Endothelial cell of umbilical vein (primary cell): ENCODE measurements around the gene NMBR. TPM values are rescaled to one million over a fixed set of nuclear protein-coding genes. Genes with fewer than 3 reads are reported as not detected.

ENCODE experiments used
- BruUV-seq: library from RNA; stranded (reverse); fragments of 400-500 nt; replicated peaks from 2 replicates; lab custom pipeline; 2021; lab: Mats Ljungman, UMichigan
- CTCF ChIA-PET: fragments of 300-600, 350-600 bp; sonication (Branson Sonifier 250); formaldehyde crosslinking; loops from one replicate; lab custom pipeline; 2021; ENCODE audit warnings: antibody characterized with exemption, inconsistent platforms; lab: Charles Lee
- POLR2A ChIA-PET: fragments of 300-600, 350-600 bp; sonication (Branson Sonifier 250); formaldehyde crosslinking; loops from one replicate; lab custom pipeline; 2021; ENCODE audit warnings: antibody characterized with exemption, inconsistent platforms; lab: Charles Lee
- DNase-seq: peaks from one replicate; pipeline ENCODE4 v3.0.0-alpha.2; 2011; ENCODE audit warnings: low read depth, low spot score
- FAIRE-seq: peaks from 2 replicates; lab custom pipeline; 2011; peaks lifted over from hg19 to GRCh38; lab: Jason Lieb, UNC
- H2AFZ ChIP-seq: 2 replicates; pipeline ENCODE4 v1.6.0; 2012; ENCODE audit warnings: low read depth, low read length, control low read depth, inconsistent platforms
- H3K27ac ChIP-seq: 2 replicates; pipeline ENCODE4 v1.5.1; 2011; ENCODE audit warnings: low read depth, mild to moderate bottlenecking, control low read depth, low read length, moderate library complexity; ENCODE audit not compliant: insufficient read depth
- H3K27me3 ChIP-seq, 2 experiments: 2 replicates each; pipeline versions ENCODE4 v1.6.0 to v1.6.1; 2011; ENCODE audit warnings: low read length in 2 of 2, mixed read lengths in 1 of 2; ENCODE audit not compliant: control insufficient read depth in 2 of 2, insufficient read depth in 2 of 2
- H3K36me3 ChIP-seq, 2 experiments: 2 replicates in 1 of 2; 3 replicates in 1 of 2; pipeline ENCODE4 v1.5.1; 2011; ENCODE audit warnings: low read length in 2 of 2, mild to moderate bottlenecking in 1 of 2, moderate library complexity in 1 of 2; ENCODE audit not compliant: control insufficient read depth in 2 of 2, insufficient read depth in 2 of 2; ENCODE audit errors: extremely low read depth in 1 of 2
- H3K4me1 ChIP-seq: 3 replicates; pipeline ENCODE4 v1.5.1; 2011; ENCODE audit warnings: mild to moderate bottlenecking, low read length; ENCODE audit not compliant: control insufficient read depth, insufficient read depth; ENCODE audit errors: extremely low read depth
- H3K4me2 ChIP-seq: 2 replicates; pipeline ENCODE4 v1.6.1; 2011; ENCODE audit warnings: low read length, control low read depth, mixed read lengths; ENCODE audit not compliant: insufficient read depth
- H3K4me3 ChIP-seq, 3 experiments: fragments of 200-600 bp in 1 of 3; sonication (generic), shearing (Covaris generic) in 1 of 3; replicated peaks in 1 of 3; 2 replicates each; pipeline ENCODE4 v1.5.1; 2011 to 2016; ENCODE audit warnings: control low read depth in 3 of 3, low read length in 3 of 3, mild to moderate bottlenecking in 2 of 3, inconsistent platforms in 1 of 3, low read depth in 1 of 3, moderate library complexity in 1 of 3; ENCODE audit not compliant: insufficient read depth in 1 of 3
- H3K79me2 ChIP-seq: 2 replicates; pipeline ENCODE4 v1.6.0; 2012; ENCODE audit warnings: low read length, inconsistent platforms; ENCODE audit not compliant: control insufficient read depth, insufficient read depth
- H3K9ac ChIP-seq: replicated peaks from 2 replicates; pipeline ENCODE3; 2011; ENCODE audit warnings: low read length, control low read depth; ENCODE audit not compliant: insufficient read depth; ENCODE audit errors: extremely low read depth
- H3K9me1 ChIP-seq: replicated peaks from 3 replicates; pipeline ENCODE4 v1.6.0; 2011; ENCODE audit warnings: mild to moderate bottlenecking, low read length; ENCODE audit not compliant: control insufficient read depth, insufficient read depth; ENCODE audit errors: extremely low read depth
- H3K9me3 ChIP-seq: replicated peaks from 2 replicates; pipeline ENCODE4 v1.5.1; 2012; ENCODE audit warnings: low read length, inconsistent platforms; ENCODE audit not compliant: control insufficient read depth, insufficient read depth
- H4K20me1 ChIP-seq: replicated peaks from 2 replicates; pipeline ENCODE3; 2011; ENCODE audit warnings: mild to moderate bottlenecking, low read length; ENCODE audit not compliant: control insufficient read depth, insufficient read depth; ENCODE audit errors: extremely low read depth
- EZH2 ChIP-seq: IDR thresholded peaks from 2 replicates; pipeline ENCODE4 v1.6.1; 2012; ENCODE audit warnings: borderline replicate concordance, low read depth, mild to moderate bottlenecking, moderate library complexity, low read length, inconsistent platforms; ENCODE audit not compliant: severe bottlenecking
- FOS ChIP-seq: IDR thresholded peaks from 2 replicates; pipeline ENCODE4 v1.6.1; 2011; ENCODE audit warnings: mild to moderate bottlenecking, low read length, moderate library complexity, borderline replicate concordance; ENCODE audit not compliant: insufficient read depth
- GATA2 ChIP-seq: IDR thresholded peaks from 2 replicates; pipeline ENCODE4 v1.7.0; 2011; ENCODE audit warnings: low read depth, mild to moderate bottlenecking, moderate library complexity, mixed read lengths, low read length; ENCODE audit not compliant: insufficient read length, insufficient read depth
- JUN ChIP-seq: IDR thresholded peaks from 2 replicates; pipeline ENCODE4 v1.6.1; 2011; ENCODE audit warnings: borderline replicate concordance, low read depth; ENCODE audit not compliant: insufficient read length, insufficient read depth
- MYC ChIP-seq: IDR thresholded peaks from one replicate; pipeline ENCODE4 v1.6.1; 2011; ENCODE audit warnings: mild to moderate bottlenecking, low read depth, low read length
- POLR2A ChIP-seq: IDR thresholded peaks from 2 replicates; pipeline ENCODE4 v1.6.1; 2012; ENCODE audit warnings: low read depth, mild to moderate bottlenecking, control low read depth, low read length
- POLR2AphosphoS5 ChIP-seq: IDR thresholded peaks from 2 replicates; pipeline ENCODE4 v1.6.1; 2012; ENCODE audit warnings: low read depth, mild to moderate bottlenecking, control low read depth, low read length, moderate library complexity; ENCODE audit not compliant: insufficient read depth
- dilution Hi-C: fragments of 300-500 bp; cut with MboI; formaldehyde crosslinking; loops from one replicate; pipeline ENCODE4 v1.15.0; 2019; ENCODE audit warnings: low sequenced_read_pairs; ENCODE audit not compliant: extremely low pct_ligation_motif_present
- intact Hi-C: fragments of 100-400 bp; cut with micrococcal nuclease; formaldehyde crosslinking; loops from one replicate; pipeline ENCODE4 v1.10.0; 2022
- polyA plus RNA-seq, 4 experiments: library from polyadenylated mRNA; depleted of rRNA in 3 of 4; stranded (reverse) in 3 of 4; unstranded in 1 of 4; fragments of >200 nt; gene quantifications; 2 replicates each; pipeline versions ENCODE4 v1.2.1 to v1.2.3, GENCODE V29; 2011 to 2012; ENCODE audit warnings: missing spikeins in 1 of 4
- total RNA-seq: library from RNA; stranded (reverse); gene quantifications from 2 replicates; pipeline ENCODE4 v1.2.3, GENCODE V29; 2021
- TF ChIP-seq, protein P1 (sequence below): IDR thresholded peaks from 2 replicates; pipeline ENCODE4 v1.6.1; 2011; ENCODE audit not compliant: insufficient read depth, insufficient read length
- TF ChIP-seq, protein P2 (sequence below), 2 donors: IDR thresholded peaks; 1 replicate in 1 of 2; 2 replicates in 1 of 2; pipeline ENCODE4 v1.5.1; 2011; ENCODE audit warnings: low read length in 2 of 2, mild to moderate bottlenecking in 2 of 2, moderate library complexity in 2 of 2, control low read depth in 1 of 2, inconsistent platforms in 1 of 2, low read depth in 1 of 2; ENCODE audit not compliant: insufficient read depth in 1 of 2; ENCODE audit errors: extremely low read depth in 1 of 2

The NMBR gene
- total and polyA plus RNA-seq, 2 donors (not counting 3 experiments of a cell fraction or from before 2014, with no cell fraction given), result not detected

DNA sequence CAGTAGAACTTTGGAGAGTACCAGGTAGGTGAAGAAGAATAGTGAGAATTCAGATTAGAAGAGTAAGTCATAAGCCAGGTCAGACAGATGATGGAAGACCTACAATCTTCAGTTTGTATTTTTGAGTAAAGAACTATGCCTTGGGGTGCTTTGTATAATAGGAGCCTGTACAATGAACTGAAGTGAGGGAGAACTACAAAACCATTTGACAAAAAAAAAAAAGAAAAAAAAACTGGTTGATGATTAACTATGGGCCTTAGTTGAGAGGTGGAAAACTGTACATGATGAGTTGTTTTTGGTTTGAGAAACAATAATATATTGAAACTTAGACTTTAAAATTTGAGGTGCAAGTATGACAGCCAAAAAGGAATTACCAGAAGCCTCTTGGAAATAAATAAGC, 25.8 kb upstream of the NMBR start:
- dilution Hi-C loops (no loop called here), intact Hi-C loops (no loop called here)
- H3K9ac ChIP-seq, result no peak overlapping the region
- no peak overlapping the region for H3K27ac ChIP-seq
- no peak overlapping the region for H2AFZ ChIP-seq
- no peaks in the 10 kb centered on the region for H3K9me3 ChIP-seq
- H3K4me1 ChIP-seq, result no peaks in the 10 kb centered on the region
- CTCF ChIA-PET, result no interaction called here
- peaks cover 2% of the 10 kb centered on the region for H4K20me1 ChIP-seq
- FAIRE-seq, result no peak
- peaks cover 3 to 6% of the 10 kb centered on the region in 2 experiments for H3K36me3 ChIP-seq
- TF ChIP-seq, protein P1, sequence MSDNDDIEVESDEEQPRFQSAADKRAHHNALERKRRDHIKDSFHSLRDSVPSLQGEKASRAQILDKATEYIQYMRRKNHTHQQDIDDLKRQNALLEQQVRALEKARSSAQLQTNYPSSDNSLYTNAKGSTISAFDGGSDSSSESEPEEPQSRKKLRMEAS, result no peak
- TF ChIP-seq POLR2A (no peak), MYC (no peak), FOS (no peak), POLR2AphosphoS5 (no peak), EZH2 (no peak), GATA2 (no peak), JUN (no peak)
- TF ChIP-seq, protein P2, sequence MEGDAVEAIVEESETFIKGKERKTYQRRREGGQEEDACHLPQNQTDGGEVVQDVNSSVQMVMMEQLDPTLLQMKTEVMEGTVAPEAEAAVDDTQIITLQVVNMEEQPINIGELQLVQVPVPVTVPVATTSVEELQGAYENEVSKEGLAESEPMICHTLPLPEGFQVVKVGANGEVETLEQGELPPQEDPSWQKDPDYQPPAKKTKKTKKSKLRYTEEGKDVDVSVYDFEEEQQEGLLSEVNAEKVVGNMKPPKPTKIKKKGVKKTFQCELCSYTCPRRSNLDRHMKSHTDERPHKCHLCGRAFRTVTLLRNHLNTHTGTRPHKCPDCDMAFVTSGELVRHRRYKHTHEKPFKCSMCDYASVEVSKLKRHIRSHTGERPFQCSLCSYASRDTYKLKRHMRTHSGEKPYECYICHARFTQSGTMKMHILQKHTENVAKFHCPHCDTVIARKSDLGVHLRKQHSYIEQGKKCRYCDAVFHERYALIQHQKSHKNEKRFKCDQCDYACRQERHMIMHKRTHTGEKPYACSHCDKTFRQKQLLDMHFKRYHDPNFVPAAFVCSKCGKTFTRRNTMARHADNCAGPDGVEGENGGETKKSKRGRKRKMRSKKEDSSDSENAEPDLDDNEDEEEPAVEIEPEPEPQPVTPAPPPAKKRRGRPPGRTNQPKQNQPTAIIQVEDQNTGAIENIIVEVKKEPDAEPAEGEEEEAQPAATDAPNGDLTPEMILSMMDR (IDR thresholded peaks at IDR 0.05; ENCODE audit: extremely low read depth in 1 of 2, insufficient read depth in 1 of 2, low read depth in 1 of 2, low read length in 2 of 2), result no peak
- no peaks in the 10 kb centered on the region for H3K27me3 ChIP-seq
- BruUV-seq, result no TSS peak
- H3K9me1 ChIP-seq, result peaks cover 3% of the 10 kb centered on the region
- DNase-seq, result no peak
- POLR2A ChIA-PET, result no interaction called here
- no peak overlapping the region for H3K4me3 ChIP-seq
- peaks cover 3% of the 10 kb centered on the region for H3K79me2 ChIP-seq
- H3K4me2 ChIP-seq, result no peak overlapping the region
